ENCODE data around the gene PEX16. TPM values are rescaled to one million over a fixed set of nuclear protein-coding genes. Genes with fewer than 3 reads are reported as not detected.

PEX16 gene
- total RNA-seq, 1 experiment from 2014 or later, result 28.1 TPM

- TF ChIP-seq CTCF (IDR thresholded peaks at IDR 0.05; ENCODE audit: unreplicated experiment), result no peak
- CTCF ChIA-PET, result interaction anchor here (0.5 to 1.3 kb wide), 4 partner anchors 10 to 167 kb away, joined by 3 to 4 read pairs (median 3); no protein-coding TSS in a partner anchor
- peak; percentile 79 for DNase-seq (ENCODE audit: unreplicated experiment)
- Mint-ChIP-seq H3K9me3 (ENCODE audit: unreplicated experiment) (no peaks in the 10 kb centered on the region), H3K27me3 (ENCODE audit: insufficient read depth, unreplicated experiment) (no peaks in the 10 kb centered on the region), H3K36me3 (ENCODE audit: insufficient read depth, unreplicated experiment) (no peaks in the 10 kb centered on the region), H3K4me1 (ENCODE audit: insufficient read depth, unreplicated experiment) (peaks cover 12% of the 10 kb centered on the region), H3K4me3 (ENCODE audit: unreplicated experiment) (no peak overlapping the region), H3K27ac (ENCODE audit: low read depth, unreplicated experiment) (no peak overlapping the region)
- intact Hi-C loops (cut with micrococcal nuclease), result no loop called here
- POLR2A ChIA-PET, result interaction anchor here (0.6 to 1.5 kb wide), 4 partner anchors 9 to 73 kb away, joined by 3 to 4 read pairs (median 3); partner anchors contain the start of gene CRY2
- BruUV-seq (replicated peaks), result no TSS peak
Observed at GRCh38 chr11:45881708-45882368, 35.8 kb downstream of the PEX16 start.

- intact Hi-C loops (cut with micrococcal nuclease), result no loop called here
- H3K27ac Mint-ChIP-seq (ENCODE audit: low read depth, unreplicated experiment), result no peak overlapping the region
- no peak overlapping the region for H3K4me3 Mint-ChIP-seq (ENCODE audit: unreplicated experiment)
- ChIA-PET CTCF (interaction anchor here (0.5 to 1.3 kb wide), 4 partner anchors 9 to 158 kb away, joined by 3 read pairs; no protein-coding TSS in a partner anchor), POLR2A (interaction anchor here (0.7 to 1.5 kb wide), 4 partner anchors 8 to 34 kb away, joined by 3 to 4 read pairs (median 3); partner anchors contain the start of gene CRY2)
- no peak for TF ChIP-seq CTCF (IDR thresholded peaks at IDR 0.05; ENCODE audit: unreplicated experiment)
- H3K27me3 Mint-ChIP-seq (ENCODE audit: insufficient read depth, unreplicated experiment), result no peaks in the 10 kb centered on the region
- peaks cover 12% of the 10 kb centered on the region for H3K4me1 Mint-ChIP-seq (ENCODE audit: insufficient read depth, unreplicated experiment)
- no peak for DNase-seq (ENCODE audit: unreplicated experiment)
- H3K36me3 Mint-ChIP-seq (ENCODE audit: insufficient read depth, unreplicated experiment), result no peaks in the 10 kb centered on the region
- no TSS peak for BruUV-seq (replicated peaks)
- no peaks in the 10 kb centered on the region for H3K9me3 Mint-ChIP-seq (ENCODE audit: unreplicated experiment)
Observed at GRCh38 chr11:45880772-45881570, 36.7 kb downstream of the PEX16 start.

DNA sequence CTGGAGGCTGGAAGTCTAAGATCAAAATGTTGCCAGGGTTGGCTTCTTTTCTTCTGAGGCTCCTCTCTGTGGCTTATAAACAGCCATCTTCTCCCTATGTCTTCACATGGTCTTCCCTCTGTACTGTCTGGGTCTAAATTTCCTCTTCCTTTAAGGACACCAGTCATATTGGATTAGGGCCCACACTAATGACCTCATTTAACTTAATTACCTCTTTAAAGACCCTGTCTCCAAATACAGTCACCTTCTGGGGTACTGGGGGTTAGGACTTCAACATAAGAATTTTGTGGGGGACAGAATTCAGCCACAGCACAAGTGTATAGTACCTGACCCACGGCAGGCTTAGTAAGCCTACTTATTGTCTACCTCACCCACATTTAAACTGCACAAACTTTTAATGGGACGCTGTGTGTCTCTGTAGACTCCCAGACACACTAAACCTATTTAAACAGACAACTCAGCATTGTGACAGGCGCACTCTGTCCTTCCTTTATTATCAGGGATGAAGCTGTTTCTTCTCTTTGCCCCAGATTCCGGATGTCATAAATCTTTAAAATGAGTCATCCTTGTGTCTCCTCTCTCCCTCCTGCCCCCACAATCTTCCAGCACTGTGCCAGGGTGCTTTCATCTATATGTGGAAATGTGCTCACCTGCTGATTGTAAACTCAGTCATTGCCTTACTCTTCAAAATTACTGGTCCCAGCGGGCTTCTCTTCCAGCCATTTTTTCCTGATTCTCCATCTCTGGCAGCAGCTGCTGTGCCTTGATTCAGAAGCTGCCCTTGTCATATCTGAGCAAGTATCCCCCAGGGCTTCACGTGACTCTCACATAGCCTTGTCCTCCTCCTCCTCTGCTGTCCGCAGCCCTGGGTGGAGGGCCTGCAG lies 37.6 kb downstream of the PEX16 start:
- intact Hi-C loops (cut with micrococcal nuclease), result no loop called here
- no TSS peak for BruUV-seq (replicated peaks)
- TF ChIP-seq CTCF (IDR thresholded peaks at IDR 0.05; ENCODE audit: unreplicated experiment), result no peak
- Mint-ChIP-seq H3K36me3 (ENCODE audit: insufficient read depth, unreplicated experiment) (no peaks in the 10 kb centered on the region), H3K27me3 (ENCODE audit: insufficient read depth, unreplicated experiment) (no peaks in the 10 kb centered on the region), H3K4me1 (ENCODE audit: insufficient read depth, unreplicated experiment) (peaks cover 12% of the 10 kb centered on the region), H3K27ac (ENCODE audit: low read depth, unreplicated experiment) (no peak overlapping the region), H3K4me3 (ENCODE audit: unreplicated experiment) (no peak overlapping the region), H3K9me3 (ENCODE audit: unreplicated experiment) (no peaks in the 10 kb centered on the region)
- POLR2A ChIA-PET, result interaction anchor here (0.7 to 1.8 kb wide), 3 partner anchors 11 to 38 kb away, joined by 3 to 6 read pairs (median 3); partner anchors contain the start of gene PEX16
- DNase-seq (ENCODE audit: unreplicated experiment), result peak; percentile 83
- CTCF ChIA-PET, result interaction anchor here (0.6 kb wide), 2 partner anchors 157 to 359 kb away, joined by 3 read pairs; no protein-coding TSS in a partner anchor

All from MCF 10A (cell line).